GM21619 (cell line): ENCODE data around the gene GMEB2.
A peak's percentile ranks its signal among the peaks of the same experiment; 100 is the strongest.
"Not testable (repeated sequence)": the region's sequence is repeated elsewhere in the genome, so short reads cannot be mapped to it uniquely, and the experiment has no call there.

Experiments used
- ATAC-seq: cut with Tn5 transposase; IDR thresholded peaks from one replicate; pipeline ENCODE4 v1.9.1; 2021; ENCODE audit not compliant: unreplicated experiment

GMEB2 gene

DNA sequence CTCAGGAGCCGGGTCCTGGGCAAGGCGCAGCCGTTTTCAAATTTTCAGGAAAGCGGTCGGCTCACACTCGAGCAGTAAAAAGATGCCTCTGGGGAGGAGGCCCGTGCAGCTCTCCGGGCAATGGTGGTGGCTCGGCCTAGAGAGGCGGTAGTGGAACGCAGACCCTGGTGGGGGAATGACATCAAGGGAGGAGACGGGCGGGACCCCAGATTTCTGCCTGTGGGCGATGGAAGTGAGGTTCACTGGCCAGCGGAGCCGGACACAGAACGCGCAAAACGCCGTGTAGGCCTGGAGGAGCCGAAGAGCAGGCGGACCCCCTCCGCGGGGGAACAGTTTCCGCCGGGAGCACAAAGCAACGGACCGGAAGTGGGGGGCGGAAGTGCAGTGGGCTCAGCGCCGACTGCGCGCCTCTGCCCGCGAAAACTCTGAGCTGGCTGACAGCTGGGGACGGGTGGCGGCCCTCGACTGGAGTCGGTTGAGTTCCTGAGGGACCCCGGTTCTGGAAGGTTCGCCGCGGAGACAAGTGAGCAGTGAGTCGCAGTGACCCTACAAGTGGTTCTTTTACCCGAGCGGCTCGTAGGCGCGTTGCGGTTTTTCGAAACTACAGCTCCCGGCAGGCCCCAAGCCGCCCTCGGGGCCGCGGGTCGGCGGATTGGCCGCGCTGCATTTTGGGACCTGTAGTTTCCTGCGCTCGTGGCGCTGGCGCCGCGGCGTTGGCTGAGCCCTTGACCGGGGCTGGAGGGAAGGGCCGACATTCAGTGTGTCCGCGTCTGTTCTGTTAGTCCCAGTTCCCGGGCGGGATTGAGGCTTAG, 31.2 kb upstream of the GMEB2 start, which contains the start of gene RTEL1:
RTEL1 (plus strand) TSS at position 376 of the 812 bp plus-strand sequence. CDS start 1,091 bp downstream, outside the sequence.
- ATAC-seq: peak; percentile 78

DNA sequence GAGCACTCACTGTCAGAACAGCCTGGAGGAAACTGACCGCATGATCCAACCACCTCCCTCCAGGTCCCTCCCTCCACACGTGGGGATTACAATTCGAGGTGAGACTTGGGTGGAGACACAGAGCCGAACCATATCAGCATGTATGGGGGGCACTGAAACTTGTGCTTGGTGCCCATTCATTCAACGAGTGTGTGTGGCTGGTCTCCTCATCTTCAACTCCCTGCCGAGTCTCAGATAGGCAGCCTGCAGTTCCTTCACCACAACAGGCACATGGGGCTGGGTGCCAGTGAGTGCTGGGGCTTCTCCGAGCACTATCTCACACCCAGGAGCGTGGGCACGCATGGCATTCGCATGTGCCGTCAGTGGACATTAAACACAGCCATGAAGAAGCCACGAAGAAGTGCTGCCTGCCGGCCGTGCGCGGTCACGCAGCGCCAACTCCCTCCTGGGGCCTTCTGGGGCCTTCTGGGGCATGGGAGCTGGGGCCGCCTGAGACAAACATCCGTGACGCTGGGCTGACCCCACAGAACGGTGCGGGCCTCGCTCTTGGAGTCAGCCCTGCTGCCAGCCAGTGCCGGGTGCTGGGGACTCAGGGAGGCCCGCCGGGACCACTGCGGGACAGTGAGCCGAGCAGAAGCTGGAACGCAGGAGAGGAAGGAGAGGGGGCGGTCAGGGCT, 30.5 kb upstream of the GMEB2 start:
- ATAC-seq: no peak

DNA sequence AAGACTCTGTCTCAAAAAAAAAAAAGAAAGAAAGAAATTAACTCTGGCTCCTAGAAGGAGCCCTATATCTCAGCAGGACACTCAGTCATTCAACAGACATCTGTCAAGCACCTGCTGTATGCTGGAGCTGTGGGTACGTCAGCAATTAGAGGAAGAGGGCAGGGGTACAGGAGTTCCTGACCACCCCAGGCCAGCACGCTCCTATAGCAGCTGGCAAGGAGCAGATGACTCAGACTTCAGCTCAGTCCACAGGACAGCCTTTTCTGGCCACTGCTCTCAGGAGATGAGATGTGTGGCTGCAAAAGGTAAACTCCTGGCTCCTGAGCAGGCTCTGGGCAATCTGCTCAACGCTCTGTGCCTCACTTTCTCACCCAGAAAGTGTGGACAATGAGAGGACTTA, 29.6 kb upstream of the GMEB2 start:
- no peak for ATAC-seq

DNA sequence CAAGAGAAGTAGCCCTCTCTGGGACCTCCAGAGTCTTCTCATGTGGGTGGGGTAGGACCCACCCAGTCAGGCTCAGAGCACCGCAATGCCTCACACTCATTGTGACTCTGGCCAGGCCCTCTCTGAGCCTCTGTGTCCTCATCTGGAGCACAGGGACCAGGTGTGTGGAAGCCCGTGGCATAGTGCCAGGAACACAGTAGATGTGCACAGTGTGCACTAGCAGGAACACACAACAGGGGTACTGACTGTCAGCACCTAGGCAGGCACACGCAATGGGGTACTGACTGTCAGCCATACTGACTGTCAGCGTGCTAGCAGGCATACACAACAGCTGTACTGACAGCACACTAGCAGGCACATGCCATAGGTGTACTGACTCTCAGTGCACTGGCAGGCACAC, 28.3 kb upstream of the GMEB2 start:
- no peak for ATAC-seq

DNA sequence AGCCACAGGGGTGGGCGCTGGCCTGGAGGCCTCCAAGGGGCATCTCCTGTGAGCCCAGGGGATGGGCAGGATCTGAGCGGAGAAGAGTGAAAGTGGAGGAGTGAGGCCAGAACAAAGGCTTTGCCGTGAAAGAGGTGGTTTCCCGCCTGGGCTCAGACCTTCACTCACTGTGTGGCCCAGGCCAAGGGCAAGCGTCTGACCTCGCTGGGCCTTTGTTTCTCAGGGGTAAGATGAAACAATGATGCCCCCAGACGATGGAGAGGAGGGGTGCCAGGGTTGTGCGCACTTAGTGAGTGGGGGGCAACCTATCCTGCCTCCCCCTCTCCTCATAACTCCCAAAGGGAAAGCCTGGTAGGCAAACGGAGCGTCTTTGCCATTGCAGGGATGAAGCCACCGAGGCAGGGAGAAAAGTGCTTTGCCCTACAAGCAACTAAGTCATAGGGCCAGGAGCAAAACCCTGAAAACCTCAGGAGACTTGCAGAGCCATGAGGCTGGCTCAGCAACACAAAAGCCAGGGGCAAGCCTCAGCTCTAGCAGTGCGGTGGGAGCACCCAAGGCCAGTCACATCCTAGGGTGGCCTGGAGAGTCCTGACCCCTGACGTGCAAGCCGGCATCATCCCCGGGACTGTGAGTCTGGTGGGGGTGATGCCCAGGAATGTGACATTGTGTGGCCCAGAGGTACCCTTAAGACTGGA, 27.2 kb upstream of the GMEB2 start:
- no peak for ATAC-seq

DNA sequence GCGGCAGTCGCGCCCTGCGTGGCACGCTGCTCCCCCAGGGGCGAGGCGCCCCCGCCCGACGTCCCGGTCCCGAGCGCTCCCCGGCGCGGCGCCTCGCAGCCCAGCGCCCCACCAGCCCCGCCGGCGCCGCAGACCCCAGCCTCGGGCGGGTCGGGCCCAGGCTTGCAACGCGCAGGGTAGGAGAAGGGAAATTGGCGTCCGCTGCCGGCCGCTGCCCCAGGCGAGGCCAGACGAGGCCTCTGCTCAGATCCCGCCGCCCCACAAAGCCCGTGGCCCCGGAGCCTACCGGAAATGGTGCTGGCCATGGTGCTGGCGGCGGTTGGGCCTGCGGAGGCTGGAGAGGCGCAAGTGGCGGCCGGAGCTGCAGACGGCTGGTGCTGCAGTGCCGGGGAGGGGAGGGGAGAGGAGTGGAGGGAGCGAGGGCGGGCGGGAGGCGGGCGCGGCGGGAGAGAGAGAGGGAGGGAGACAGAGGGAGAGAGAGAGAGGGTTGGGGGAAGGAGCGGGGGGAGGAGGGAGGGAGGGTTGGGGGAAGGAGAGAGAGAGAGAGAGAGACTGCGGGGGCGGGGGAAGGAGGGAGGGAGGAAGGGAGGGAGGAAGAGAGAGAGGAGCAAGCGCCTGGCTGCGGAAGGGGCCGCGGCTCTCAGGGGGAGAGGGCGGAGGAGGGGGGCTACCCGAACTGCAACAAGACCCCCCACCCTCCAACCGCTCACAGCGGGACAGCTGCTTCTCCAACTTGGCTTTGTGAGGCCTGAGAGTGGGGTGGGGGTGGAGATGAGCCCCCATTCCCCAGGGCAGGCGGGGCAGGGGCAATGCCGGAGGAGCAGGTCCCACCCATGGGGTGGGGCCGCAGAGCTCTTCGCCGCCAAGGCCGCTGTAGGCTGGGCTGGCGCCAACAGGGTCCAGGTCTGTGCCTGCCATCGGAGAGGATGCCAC, 26.4 kb upstream of the GMEB2 start, which contains the start of gene STMN3:
STMN3 (minus strand) TSS at position 384 of the 933 bp plus-strand sequence; CDS start at position 305, 79 bp downstream.
- ATAC-seq: no peak

DNA sequence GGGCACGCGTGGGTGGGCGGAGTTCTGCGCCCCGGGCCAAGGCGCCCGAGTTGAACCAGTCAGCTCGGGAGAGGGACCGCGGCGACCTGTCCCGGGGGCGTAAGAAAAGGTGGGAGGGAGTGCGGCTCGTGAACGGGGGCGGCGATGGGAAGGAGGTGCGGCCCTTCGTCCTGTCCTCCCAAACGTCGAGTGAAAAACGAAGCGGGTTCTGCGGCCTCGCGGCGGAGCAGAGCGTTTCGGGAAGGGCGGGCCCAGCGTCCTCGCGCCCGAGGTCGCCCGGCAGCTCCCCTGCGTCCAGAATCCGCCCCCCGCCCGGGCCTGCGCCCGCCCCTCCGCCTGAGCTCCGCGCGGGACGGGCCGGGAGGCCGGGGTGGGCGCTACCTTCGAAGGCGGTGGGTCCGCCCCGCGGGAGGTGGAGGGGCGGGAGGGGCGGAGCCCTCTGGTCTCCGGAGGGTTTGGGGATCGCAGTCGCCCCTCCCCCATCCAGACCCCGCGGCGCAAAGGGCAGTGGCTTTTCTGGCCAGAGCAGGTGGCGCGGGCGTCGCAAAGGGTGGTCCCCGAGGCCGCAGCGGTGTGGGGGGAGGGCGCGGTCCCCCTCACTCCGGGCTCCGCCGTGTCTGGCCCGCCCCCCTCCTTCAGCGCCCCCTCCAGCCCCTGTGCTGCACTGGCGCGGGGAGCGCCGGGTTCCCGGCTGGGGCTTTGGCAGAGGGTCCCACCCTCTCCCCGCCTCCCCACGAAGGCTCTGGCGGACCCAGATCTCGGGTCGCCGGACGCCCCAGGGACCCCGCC, 25.5 kb upstream of the GMEB2 start:
- no peak for ATAC-seq

DNA sequence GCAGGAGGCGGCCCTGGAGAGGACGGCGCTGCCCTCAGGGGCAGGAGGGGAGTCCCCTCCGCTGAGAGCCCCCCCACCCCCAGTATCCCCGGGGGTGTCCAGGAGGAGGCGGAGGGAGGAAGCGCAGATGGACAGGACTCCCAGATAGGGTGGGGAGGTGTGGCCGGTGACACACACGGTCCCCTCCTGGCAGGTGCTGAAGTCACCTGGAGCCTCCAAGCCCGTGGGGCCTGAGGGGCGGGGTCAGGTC, 25.0 kb upstream of the GMEB2 start:
- ATAC-seq: no peak

DNA sequence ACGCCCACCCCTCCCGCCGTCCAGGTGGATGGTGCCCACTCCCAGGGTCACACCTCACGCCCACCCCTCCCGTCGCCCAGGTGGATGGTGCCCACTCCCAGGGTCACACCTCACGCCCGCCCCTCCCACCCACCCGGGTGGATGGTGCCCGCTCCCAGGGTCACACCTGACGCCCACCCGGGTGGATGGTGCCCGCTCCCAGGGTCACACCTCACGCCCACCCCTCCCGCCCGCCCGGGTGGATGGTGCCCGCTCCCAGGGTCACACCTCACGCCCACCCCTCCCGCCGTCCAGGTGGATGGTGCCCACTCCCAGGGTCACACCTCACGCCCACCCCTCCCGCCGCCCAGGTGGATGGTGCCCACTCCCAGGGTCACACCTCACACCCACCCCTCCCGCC, 23.6 kb upstream of the GMEB2 start:
- not testable (repeated sequence) for ATAC-seq

DNA sequence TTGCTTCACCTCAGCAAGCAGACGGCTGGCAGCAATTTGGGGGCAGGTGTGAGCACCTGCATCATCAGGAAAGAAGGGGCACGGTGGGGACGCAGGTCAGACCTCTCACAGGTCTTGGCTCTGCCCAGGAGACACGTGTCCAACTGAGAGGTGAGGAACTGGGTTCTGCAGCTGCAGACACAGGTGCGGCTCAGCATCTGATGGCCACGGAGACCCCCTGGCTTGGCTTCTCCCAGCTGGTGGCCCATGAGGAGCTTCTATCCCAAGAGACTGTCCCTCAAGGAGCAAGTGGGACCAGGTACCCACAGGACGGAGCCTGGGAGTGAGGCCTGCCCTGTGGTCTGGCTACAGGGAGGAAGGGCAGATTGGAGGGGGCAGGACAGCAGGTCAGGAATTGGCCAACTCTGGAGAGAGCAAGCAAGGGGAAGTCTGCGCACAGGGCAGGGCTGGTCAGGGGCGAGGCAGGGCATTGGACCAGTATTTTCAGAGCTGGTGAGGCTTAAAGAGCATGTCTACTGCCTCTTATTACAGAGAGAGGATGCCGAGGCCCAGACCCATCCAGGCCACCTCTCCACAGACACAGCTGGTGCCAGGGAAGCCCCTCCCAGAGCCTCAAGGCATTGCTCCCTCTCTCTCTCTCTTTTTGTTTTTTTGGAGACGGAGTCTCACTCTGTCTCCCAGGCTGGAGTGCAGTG, 22.1 kb upstream of the GMEB2 start:
- ATAC-seq: no peak

DNA sequence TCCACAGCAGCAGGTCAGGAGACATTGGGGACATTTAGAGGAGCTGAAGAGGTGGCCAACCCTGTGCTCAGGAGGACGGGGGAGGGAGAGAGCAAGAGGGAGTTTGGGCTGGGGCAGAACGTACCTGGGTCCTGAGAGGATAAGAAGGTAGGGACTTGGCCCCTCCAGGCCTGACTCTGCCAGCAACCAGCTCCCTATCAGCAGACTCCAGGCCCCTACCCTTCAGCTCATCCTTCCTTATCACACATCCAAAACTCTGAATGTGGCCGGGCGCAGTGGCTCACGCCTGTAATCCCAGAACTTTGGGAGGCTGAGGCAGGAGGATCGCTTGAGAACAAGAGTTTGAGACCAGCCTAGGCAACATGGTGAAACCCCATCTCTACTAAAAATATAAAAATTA, 21.3 kb upstream of the GMEB2 start:
- ATAC-seq: no peak

DNA sequence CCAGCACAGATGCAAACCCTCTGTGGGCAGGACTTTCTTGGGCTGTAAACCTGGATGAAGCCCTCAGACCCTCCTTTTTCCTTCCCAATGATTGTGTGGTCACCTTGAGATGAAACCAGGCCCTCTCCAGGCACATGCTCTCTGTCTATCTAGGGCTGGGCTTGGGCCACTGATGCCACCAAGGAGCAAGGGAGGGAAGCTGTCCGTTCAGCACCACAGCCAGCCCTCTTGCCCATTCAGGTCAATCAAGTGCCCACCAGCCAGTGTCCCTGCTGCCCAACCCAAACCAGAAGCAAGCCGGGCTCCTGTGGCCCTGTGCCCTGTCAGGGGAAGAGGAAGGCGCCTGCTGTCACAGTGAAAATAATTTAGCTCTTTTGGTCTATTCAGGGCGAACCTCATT, 18.3 kb upstream of the GMEB2 start:
- ATAC-seq: no peak

DNA sequence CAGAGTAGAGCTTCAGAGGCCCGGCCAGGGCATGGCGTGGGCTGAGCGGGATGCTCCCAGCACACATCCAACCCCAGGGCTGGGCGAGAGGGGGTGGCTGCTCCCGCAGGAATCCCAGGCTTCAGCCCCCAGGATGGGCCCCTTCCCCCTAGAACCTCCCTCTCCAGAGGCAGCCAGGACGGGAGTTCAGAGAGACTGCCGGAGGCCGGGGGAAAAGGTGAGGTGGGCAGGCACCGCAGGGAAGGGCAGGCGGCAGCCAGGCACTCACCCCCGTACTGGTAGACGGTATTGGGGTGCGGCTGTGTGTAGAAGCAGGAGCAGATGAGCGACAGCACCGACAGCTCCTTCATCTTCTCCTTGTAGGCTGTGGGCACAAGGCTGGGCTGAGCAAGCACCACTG, 17.0 kb upstream of the GMEB2 start:
- no peak for ATAC-seq

DNA sequence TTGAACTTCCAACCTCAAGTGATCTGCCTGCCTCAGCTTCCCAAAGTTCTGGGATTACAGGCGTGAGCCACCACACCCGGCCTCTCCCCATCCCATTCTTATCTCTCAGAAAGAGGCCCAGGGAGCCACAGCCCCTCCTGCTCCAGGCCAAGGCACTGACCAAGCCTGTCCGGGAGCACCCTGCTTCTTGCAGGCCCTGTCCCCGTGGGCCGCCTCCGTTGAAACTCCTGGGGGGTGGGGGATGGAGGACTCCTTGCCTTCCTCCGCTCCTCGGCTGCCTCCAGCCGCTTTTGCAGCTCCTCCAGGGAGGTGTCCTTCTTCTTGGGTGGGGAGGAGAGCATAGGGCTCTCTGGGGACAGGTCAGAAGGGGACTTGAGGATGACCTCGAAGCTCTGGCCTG, 16.6 kb upstream of the GMEB2 start:
- ATAC-seq: no peak

DNA sequence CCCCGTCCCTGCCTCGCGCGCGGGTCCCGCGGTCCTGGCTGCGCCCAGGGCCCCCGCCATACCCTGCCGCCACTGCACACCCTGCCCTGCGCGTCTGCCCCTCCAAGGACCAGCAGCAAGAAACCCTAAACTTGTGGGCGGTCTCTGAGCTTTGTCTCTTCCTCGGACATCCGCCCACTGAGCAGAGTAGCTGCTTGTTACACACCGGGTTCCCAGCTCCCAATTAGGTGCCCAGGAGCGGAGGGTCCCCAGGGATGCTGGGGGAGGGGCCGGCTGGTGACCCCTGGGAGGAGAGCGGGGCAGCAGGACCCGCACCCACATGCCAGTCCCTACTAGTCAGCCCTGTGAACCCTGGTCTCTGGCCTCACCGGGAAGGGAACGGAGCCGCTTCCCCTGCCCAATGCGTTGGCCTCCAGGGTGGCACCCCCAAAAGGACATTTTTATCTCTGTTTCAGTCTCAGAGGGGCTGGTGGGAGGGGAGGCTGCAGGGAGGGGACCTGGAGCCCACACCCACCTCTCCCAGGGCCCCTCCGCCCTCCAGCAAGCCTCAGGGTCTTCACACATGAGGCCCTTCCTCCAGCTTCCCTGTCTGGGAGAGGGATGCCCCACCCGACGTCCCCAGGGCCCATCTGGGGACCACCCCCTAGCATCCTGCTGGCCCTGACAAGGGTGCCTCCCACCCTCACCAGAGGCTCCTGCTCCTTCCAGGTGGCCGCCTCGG, 15.8 kb upstream of the GMEB2 start:
- no peak for ATAC-seq

DNA sequence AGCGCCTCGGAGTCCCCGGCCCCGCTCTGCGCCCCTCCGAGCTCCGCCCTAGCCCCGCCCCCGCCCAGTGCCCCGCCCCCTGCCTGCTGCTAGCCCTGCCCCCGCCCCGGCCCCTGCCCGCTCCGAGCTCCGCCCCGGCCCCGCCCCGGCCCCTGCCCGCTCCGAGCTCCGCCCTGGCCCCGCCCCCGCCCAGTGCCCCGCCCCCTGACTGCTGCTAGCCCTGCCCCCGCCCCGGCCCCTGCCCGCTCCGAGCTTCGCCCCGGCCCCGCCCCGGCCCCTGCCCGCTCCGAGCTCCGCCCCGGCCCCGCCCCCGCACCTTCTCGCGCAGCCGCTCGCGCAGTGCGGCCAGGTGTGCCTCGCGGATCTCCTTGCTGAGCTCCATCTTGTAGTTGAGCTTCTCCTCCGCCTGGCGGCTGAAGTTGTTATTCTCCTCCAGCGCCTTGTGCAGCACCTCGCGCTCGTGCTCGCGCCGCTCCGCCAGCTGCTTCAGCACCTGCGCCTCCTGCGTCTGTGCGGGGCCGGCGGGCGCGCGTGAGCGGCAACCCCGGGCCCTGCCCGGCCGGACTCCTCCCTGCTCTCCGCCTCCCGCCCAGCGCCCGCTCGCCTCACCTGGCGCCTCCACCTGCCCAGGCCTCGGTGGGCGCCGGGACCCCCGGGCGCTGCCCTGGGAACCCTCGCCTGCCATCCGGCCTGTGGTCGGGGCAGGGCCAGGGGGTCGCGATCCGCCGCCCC, 15.1 kb upstream of the GMEB2 start:
- ATAC-seq: peak; percentile 49

DNA sequence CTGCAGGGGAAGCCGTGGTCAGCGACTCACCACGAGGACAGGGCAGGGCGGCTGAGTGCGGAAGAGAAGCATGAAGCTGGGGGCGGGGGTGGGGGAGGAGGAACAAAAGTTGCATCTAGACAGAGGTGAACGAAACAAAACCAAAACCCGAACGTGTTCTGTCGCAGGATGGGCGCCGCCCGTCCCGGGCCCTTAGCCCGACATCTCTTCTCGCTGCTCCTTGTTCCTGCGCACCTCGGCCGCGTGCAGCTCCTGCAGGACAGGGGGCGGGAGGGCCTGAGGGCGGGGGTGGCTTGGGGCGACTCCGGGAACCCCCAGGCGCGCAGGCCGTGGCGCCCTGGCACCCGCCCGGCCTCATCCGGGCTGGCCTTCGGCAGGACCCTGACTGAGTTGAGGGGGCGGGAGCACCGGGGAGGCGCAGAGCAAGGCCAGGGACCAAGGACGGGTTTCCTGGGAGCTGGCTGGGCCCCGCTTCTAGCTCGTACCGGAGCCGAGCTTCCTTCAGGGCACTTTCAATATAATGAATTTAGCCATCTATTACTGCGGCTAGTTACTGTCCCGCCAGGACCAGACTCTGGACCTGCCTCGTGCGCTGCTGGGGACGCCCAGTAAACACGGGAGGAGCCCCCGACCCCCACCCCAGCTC, 14.4 kb upstream of the GMEB2 start:
- ATAC-seq: peak; percentile 23

DNA sequence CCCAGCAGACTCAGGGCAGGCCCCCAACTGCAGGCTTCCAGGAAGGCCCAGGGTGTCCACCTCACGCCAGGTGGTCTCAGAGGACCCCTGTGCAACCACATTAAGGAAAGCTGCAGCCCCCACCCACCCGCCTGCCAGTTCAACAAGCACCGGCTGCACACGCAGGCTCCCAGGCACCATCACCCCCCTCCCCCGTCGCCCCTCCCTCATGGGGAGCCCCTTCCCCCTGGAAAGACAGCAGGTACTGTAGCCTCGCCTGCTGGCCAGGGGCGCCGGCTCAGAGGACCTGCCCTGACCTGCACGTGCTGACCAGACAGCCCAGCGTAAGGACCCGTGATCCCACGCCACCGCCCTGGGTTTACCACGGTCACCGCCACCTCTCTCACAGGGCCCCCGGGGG, 13.8 kb upstream of the GMEB2 start:
- ATAC-seq: not testable (repeated sequence)
